GM06990 (cell line): ENCODE measurements around the gene SLK.

Experiments used
- DNase-seq: peaks from one replicate; pipeline ENCODE4 v3.0.0-alpha.2; 2011; ENCODE audit not compliant: insufficient read length; ENCODE audit errors: extremely low read depth
- H3K27me3 ChIP-seq: replicated peaks from 2 replicates; pipeline ENCODE4 v1.6.0; 2011; ENCODE audit warnings: low read length; ENCODE audit not compliant: control insufficient read depth, insufficient read depth
- H3K36me3 ChIP-seq: 2 replicates; pipeline ENCODE4 v1.5.1; 2011; ENCODE audit warnings: low read length; ENCODE audit not compliant: control insufficient read depth, insufficient read depth
- H3K4me3 ChIP-seq: replicated peaks from 2 replicates; pipeline ENCODE4 v1.5.1; 2011; ENCODE audit warnings: low read depth, mild to moderate bottlenecking, control low read depth, low read length
- TF ChIP-seq, protein P1 (sequence below): IDR thresholded peaks from 2 replicates; pipeline ENCODE4 v1.5.1; 2011; ENCODE audit warnings: low read length, control low read depth, mild to moderate bottlenecking, inconsistent platforms; ENCODE audit not compliant: insufficient read depth, poor library complexity, severe bottlenecking

The SLK gene

DNA sequence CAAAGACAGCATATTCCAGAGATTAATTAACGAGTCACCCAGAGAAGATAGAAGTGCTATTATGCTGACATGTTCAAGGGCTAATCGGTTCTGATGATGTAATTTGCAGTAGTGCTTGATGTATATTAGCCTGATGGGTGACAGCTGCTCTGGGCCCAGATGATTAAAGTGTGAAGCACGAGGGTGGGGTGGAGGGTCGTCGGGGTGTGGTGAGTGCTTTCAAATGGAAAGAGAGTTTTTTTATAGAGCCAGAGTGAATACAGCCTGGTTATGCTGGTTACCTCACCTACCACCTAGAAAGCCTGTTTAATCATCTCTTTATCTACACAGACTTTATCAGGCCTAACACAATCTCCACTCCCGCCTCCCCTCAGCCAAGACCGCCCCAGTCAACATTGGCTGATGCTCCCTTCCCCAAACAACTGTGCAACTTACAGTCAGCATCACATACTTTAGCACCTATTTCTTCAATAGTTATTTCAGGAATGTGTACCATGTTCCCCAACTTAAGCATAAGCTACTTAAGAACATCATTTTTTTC lies 37.5 kb upstream of the SLK start:
- DNase-seq, result no peak
- TF ChIP-seq, protein P1, sequence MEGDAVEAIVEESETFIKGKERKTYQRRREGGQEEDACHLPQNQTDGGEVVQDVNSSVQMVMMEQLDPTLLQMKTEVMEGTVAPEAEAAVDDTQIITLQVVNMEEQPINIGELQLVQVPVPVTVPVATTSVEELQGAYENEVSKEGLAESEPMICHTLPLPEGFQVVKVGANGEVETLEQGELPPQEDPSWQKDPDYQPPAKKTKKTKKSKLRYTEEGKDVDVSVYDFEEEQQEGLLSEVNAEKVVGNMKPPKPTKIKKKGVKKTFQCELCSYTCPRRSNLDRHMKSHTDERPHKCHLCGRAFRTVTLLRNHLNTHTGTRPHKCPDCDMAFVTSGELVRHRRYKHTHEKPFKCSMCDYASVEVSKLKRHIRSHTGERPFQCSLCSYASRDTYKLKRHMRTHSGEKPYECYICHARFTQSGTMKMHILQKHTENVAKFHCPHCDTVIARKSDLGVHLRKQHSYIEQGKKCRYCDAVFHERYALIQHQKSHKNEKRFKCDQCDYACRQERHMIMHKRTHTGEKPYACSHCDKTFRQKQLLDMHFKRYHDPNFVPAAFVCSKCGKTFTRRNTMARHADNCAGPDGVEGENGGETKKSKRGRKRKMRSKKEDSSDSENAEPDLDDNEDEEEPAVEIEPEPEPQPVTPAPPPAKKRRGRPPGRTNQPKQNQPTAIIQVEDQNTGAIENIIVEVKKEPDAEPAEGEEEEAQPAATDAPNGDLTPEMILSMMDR, result no peak
- Histone ChIP-seq H3K36me3 (no peaks in the 10 kb centered on the region), H3K4me3 (no peak overlapping the region), H3K27me3 (no peaks in the 10 kb centered on the region)

DNA sequence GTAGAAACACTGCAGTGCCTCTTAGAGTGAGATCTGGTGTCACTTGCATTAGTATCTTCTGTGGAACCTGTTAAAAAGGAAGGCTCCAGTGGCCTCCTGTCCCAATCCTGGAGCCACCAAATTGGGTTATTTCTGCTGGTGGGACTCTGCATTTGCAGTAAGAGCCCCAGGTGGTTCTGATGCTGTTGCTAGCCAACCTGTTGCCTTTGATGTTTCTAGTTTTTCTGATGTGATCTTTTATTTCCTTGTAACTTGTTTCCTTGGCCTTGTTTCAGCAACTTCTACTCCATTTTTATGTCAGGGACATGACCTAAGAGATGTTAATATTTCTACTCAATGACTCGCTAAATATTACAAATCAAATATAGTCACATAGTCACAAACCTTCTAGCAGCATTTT lies 36.5 kb upstream of the SLK start:
- no peak overlapping the region for H3K4me3 ChIP-seq
- TF ChIP-seq, protein P1, result no peak
- no peak for DNase-seq
- H3K27me3 ChIP-seq, result no peaks in the 10 kb centered on the region
- H3K36me3 ChIP-seq, result no peaks in the 10 kb centered on the region

DNA sequence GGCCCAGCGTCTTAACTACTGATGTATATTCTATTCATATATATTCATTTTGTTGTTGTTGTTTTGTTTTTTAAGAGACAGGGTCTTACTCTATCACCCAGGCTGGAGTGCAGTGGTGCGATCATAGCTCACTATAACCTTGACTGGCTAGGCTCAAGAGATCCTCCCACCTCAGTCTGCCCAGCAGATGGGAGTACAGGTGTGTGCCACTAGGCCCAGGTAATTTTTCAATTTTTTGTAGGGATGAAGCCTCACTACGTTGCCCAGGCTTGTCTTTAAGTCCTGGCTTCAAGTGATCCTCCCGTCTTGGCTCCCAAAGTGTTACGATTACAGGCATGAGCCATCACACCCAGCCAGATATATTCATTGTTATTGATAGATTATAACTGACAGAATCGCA lies 36.1 kb upstream of the SLK start:
- TF ChIP-seq, protein P1, result no peak
- no peaks in the 10 kb centered on the region for H3K36me3 ChIP-seq
- no peak for DNase-seq

DNA sequence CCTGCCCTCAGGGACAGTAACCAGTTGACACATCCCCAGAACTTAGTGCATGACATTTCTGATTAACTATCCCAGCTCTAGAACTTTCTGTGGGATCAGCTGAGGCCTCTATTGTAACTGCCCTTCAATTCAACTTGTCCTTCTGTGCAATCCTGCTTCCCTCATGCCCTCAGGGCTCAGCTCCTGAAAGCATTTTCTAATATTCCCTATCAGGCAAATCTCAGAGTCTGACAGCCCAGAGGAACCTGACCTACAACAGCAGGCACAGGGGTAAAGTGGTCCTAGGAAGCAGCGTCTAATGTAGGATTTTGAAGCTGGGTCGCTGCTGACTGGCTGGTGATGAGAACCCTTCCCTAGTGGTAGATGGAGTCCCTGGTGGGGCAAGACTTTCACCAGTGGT lies 35.3 kb upstream of the SLK start:
- no peak overlapping the region for H3K4me3 ChIP-seq
- no peak for DNase-seq
- no peaks in the 10 kb centered on the region for H3K27me3 ChIP-seq
- H3K36me3 ChIP-seq, result no peaks in the 10 kb centered on the region
- TF ChIP-seq, protein P1, result no peak

More for the DNA sequence above, 36.1 kb upstream of the SLK start:
- no peak overlapping the region for H3K4me3 ChIP-seq
- H3K27me3 ChIP-seq, result no peaks in the 10 kb centered on the region

DNA sequence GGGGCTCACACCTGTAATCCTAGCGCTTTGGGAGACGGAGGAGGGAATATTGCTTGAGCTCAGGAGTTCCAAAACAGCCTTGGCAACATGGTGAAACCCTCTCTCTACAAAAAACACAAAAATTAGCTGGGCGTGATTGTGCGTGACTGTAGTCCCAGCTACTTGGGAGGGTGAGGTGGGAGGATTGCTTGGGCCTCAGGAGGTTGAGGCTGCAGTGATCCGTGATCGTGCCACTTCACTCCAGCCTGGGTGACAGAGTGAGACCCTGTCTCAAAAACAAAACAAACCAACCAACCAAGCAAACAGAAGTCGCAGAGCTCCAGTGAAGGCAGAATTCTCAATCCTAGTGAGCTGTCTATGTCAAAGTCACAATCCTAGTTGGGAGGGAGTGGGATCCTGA lies 34.7 kb upstream of the SLK start:
- no peak for DNase-seq

More for the DNA sequence above, 34.7 kb upstream of the SLK start:
- no peaks in the 10 kb centered on the region for H3K36me3 ChIP-seq
- H3K4me3 ChIP-seq, result no peak overlapping the region
- no peaks in the 10 kb centered on the region for H3K27me3 ChIP-seq
- TF ChIP-seq, protein P1, result no peak
